ENCODE results near the gene BDKRB1. TPM values are rescaled to one million over a fixed set of nuclear protein-coding genes. Genes with fewer than 3 reads are reported as not detected.

BDKRB1 gene
- total RNA-seq, 1 donor from 2014 or later: not detected

DNA sequence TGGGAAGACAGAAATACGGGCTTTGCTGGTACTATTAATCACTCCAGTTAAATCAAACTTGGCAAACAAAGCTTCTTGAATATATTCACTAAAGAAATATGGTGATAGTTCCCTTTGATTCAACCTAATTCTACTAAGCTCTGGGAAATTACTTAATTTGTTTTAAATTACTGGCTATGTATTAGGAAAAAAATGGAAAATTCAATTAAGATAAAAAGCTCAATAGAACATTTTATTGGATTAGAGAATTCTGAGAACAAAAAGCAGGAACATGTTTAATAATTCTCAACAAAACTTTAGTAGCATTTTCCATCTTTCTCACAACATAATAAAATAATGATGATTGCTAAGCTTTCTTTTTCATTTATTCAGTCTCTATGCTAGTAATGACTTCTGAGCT, 30.2 kb downstream of the BDKRB1 start:
- Histone ChIP-seq H3K27ac (ENCODE audit: low read depth, low read length) (no peak overlapping the region), H3K36me3 (ENCODE audit: control insufficient read depth in 3 of 3, insufficient read depth in 3 of 3, low read length in 3 of 3) (peaks cover 17 to 69% (median 45%) of the 10 kb centered on the region in 3 donors), H3K9ac (ENCODE audit: low read depth in 1 of 3, low read length in 3 of 3) (no peak overlapping the region), H3K4me3 (ENCODE audit: low read length in 3 of 3) (no peak overlapping the region), H3K4me1 (ENCODE audit: control insufficient read depth in 3 of 3, insufficient read depth in 3 of 3, low read length in 3 of 3) (no peaks in the 10 kb centered on the region), H3K27me3 (ENCODE audit: control insufficient read depth in 3 of 3, insufficient read depth in 3 of 3, low read length in 3 of 3) (no peaks in the 10 kb centered on the region), H3K9me3 (ENCODE audit: control insufficient read depth in 3 of 3, low read length in 3 of 3) (no peaks in the 10 kb centered on the region)

DNA sequence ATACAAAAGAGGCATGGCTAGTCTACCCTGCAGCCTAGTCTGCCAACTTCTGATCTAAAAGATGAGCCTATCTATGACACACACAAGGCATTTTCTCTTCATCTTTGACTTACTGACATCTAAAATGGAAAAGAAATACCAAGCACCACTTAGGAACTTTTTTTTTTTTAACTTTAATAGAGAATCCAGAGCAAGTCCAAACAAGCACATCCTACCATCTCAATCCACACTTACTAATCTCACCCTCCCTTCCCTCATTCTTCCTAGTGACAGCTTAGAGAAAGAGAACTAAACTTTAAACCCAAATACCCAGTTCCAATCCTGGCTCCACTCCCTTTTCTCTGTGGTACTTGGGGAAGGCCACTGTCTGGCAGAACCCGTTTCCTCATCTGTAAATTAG, 31.8 kb downstream of the BDKRB1 start:
- no peak overlapping the region for H3K4me3 ChIP-seq (ENCODE audit: low read length in 3 of 3)
- H3K27me3 ChIP-seq (ENCODE audit: control insufficient read depth in 3 of 3, insufficient read depth in 3 of 3, low read length in 3 of 3): no peaks in the 10 kb centered on the region
- peaks cover 17 to 65% (median 42%) of the 10 kb centered on the region in 3 donors for H3K36me3 ChIP-seq (ENCODE audit: control insufficient read depth in 3 of 3, insufficient read depth in 3 of 3, low read length in 3 of 3)
- H3K27ac ChIP-seq (ENCODE audit: low read depth, low read length): no peak overlapping the region
- H3K4me1 ChIP-seq (ENCODE audit: control insufficient read depth in 3 of 3, insufficient read depth in 3 of 3, low read length in 3 of 3): no peaks in the 10 kb centered on the region
- no peak overlapping the region for H3K9ac ChIP-seq (ENCODE audit: low read depth in 1 of 3, low read length in 3 of 3)
- H3K9me3 ChIP-seq (ENCODE audit: control insufficient read depth in 3 of 3, low read length in 3 of 3): no peaks in the 10 kb centered on the region

DNA sequence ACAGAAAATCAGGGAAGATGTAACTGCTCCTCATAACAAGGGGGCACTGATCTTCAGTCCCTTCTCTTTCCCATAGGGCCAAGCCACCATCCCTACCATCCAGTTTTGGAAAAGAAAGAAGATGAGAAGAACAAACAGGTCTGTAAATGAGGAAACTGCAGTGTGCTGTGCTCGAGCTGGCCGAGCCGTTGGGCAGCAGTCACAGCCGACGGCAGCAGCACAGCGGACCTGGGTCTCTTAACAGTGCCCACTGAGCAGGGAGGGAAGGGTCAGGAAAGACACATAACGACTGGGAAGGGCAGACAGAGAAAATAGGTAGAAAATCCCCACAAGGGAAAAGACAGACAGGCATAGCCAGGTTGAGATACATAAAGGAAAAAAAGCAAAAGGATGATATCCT, 38.2 kb downstream of the BDKRB1 start:
- H3K4me1 ChIP-seq (ENCODE audit: control insufficient read depth in 3 of 3, insufficient read depth in 3 of 3, low read length in 3 of 3): no peaks in the 10 kb centered on the region
- H3K27me3 ChIP-seq (ENCODE audit: control insufficient read depth in 3 of 3, insufficient read depth in 3 of 3, low read length in 3 of 3): no peaks in the 10 kb centered on the region
- no peak overlapping the region for H3K4me3 ChIP-seq (ENCODE audit: low read length in 3 of 3)
- H3K9ac ChIP-seq (ENCODE audit: low read depth in 1 of 3, low read length in 3 of 3): no peak overlapping the region
- peaks cover 20 to 39% (median 29%) of the 10 kb centered on the region in 3 donors for H3K36me3 ChIP-seq (ENCODE audit: control insufficient read depth in 3 of 3, insufficient read depth in 3 of 3, low read length in 3 of 3)
- H3K27ac ChIP-seq (ENCODE audit: low read depth, low read length): no peak overlapping the region
- H3K9me3 ChIP-seq (ENCODE audit: control insufficient read depth in 3 of 3, low read length in 3 of 3): no peaks in the 10 kb centered on the region

DNA sequence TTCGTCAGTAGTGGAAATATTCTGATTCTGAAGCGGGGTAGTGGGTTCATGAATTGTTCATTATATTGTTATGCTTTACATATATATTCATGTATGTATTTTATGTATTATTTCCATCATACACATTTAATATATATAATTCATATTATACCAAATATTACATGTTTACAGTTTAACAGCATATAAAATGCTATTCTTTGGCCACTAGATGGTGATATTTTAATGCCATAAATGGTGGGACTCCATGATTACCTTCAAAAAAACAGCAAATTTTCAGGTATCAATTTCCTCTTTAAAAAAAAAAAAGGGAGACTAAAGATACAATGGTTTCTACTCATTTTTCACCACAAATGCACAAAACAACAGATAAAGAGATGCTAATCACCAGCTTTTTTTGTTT, 41.0 kb downstream of the BDKRB1 start:
- Histone ChIP-seq H3K9me3 (ENCODE audit: control insufficient read depth in 3 of 3, low read length in 3 of 3) (no peaks in the 10 kb centered on the region), H3K4me1 (ENCODE audit: control insufficient read depth in 3 of 3, insufficient read depth in 3 of 3, low read length in 3 of 3) (no peaks in the 10 kb centered on the region), H3K9ac (ENCODE audit: low read depth in 1 of 3, low read length in 3 of 3) (no peak overlapping the region), H3K4me3 (ENCODE audit: low read length in 3 of 3) (no peak overlapping the region), H3K27ac (ENCODE audit: low read depth, low read length) (no peak overlapping the region), H3K27me3 (ENCODE audit: control insufficient read depth in 3 of 3, insufficient read depth in 3 of 3, low read length in 3 of 3) (no peaks in the 10 kb centered on the region), H3K36me3 (ENCODE audit: control insufficient read depth in 3 of 3, insufficient read depth in 3 of 3, low read length in 3 of 3) (peaks cover 15 to 28% (median 19%) of the 10 kb centered on the region in 3 donors)

DNA sequence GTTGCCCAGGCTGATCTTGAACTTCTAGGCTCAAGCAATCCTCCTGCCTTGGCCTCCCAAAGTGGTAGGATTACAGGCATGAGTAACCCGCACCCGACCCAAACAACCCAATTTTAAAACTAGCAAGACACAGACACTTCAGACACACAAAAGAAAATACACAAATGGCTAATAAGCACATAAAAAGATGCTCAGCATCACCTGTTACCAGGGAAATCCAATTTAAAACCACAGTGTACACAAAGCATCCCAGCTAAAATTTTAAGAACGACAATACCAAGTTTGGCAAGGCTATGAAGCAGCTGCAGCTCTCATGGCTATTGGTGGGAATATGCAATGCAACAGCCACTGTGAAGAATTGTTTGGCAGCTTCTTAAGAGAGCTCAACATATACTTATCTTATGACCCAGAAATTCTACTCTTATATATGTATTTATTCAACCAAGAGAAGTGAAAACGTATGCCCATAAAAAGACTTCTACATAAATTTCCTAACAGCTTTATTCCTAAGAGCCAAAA, 42.0 kb downstream of the BDKRB1 start:
- peaks cover 17 to 36% (median 27%) of the 10 kb centered on the region in 3 donors for H3K36me3 ChIP-seq (ENCODE audit: control insufficient read depth in 3 of 3, insufficient read depth in 3 of 3, low read length in 3 of 3)
- no peaks in the 10 kb centered on the region for H3K9me3 ChIP-seq (ENCODE audit: control insufficient read depth in 3 of 3, low read length in 3 of 3)
- H3K4me3 ChIP-seq (ENCODE audit: low read length in 3 of 3): no peak overlapping the region
- no peaks in the 10 kb centered on the region for H3K4me1 ChIP-seq (ENCODE audit: control insufficient read depth in 3 of 3, insufficient read depth in 3 of 3, low read length in 3 of 3)
- H3K27ac ChIP-seq (ENCODE audit: low read depth, low read length): no peak overlapping the region
- H3K27me3 ChIP-seq (ENCODE audit: control insufficient read depth in 3 of 3, insufficient read depth in 3 of 3, low read length in 3 of 3): no peaks in the 10 kb centered on the region
- no peak overlapping the region for H3K9ac ChIP-seq (ENCODE audit: low read depth in 1 of 3, low read length in 3 of 3)

DNA sequence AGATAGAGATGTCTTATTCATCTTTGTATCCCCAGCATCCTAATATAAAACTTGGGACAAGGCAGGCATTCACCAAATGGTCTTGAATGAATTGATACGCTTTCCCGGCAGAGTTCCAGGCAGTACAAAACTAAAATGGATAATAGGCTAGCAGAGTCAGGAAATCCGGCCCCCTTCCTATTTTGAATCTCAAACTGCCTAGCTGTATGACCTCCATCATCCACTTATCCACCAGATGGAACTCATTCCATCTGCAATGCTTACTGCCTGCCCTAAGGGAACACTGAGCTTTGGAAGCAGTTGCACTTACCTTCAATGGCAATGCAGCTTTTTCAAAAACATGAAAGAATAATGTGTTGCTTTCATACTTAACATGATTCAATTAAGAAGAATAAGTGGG, 43.4 kb downstream of the BDKRB1 start:
- Histone ChIP-seq H3K9me3 (ENCODE audit: control insufficient read depth in 3 of 3, low read length in 3 of 3) (no peaks in the 10 kb centered on the region), H3K36me3 (ENCODE audit: control insufficient read depth in 3 of 3, insufficient read depth in 3 of 3, low read length in 3 of 3) (peaks cover 25 to 38% (median 34%) of the 10 kb centered on the region in 3 donors), H3K4me1 (ENCODE audit: control insufficient read depth in 3 of 3, insufficient read depth in 3 of 3, low read length in 3 of 3) (no peaks in the 10 kb centered on the region), H3K9ac (ENCODE audit: low read depth in 1 of 3, low read length in 3 of 3) (no peak overlapping the region), H3K27me3 (ENCODE audit: control insufficient read depth in 3 of 3, insufficient read depth in 3 of 3, low read length in 3 of 3) (no peaks in the 10 kb centered on the region), H3K27ac (ENCODE audit: low read depth, low read length) (no peak overlapping the region), H3K4me3 (ENCODE audit: low read length in 3 of 3) (no peak overlapping the region)

DNA sequence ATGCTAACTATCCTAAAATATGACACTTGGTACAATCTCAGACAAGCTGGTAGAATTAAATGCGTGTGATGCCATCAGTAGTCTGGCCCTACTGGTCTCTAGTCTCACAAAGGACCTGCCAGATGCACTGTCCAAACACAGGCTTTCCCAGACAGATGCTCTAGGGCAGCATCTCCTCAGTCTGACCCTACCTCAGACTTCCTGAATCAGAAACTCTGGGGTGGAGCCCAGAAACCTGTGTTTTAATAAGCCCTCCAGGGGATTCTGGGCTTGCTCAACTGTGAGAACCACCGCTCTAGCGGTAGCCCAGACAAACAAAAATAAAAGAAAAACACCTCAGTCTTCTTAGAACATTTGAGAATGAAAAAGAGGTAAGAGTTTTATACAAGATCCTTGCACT, 48.0 kb downstream of the BDKRB1 start:
- H3K9me3 ChIP-seq (ENCODE audit: control insufficient read depth in 3 of 3, low read length in 3 of 3): no peaks in the 10 kb centered on the region
- no peak overlapping the region for H3K4me3 ChIP-seq (ENCODE audit: low read length in 3 of 3)
- no peak overlapping the region for H3K9ac ChIP-seq (ENCODE audit: low read depth in 1 of 3, low read length in 3 of 3)
- H3K27ac ChIP-seq (ENCODE audit: low read depth, low read length): no peak overlapping the region
- H3K36me3 ChIP-seq (ENCODE audit: control insufficient read depth in 3 of 3, insufficient read depth in 3 of 3, low read length in 3 of 3): peaks cover 31 to 66% (median 60%) of the 10 kb centered on the region in 3 donors
- H3K4me1 ChIP-seq (ENCODE audit: control insufficient read depth in 3 of 3, insufficient read depth in 3 of 3, low read length in 3 of 3): no peaks in the 10 kb centered on the region
- no peaks in the 10 kb centered on the region for H3K27me3 ChIP-seq (ENCODE audit: control insufficient read depth in 3 of 3, insufficient read depth in 3 of 3, low read length in 3 of 3)

DNA sequence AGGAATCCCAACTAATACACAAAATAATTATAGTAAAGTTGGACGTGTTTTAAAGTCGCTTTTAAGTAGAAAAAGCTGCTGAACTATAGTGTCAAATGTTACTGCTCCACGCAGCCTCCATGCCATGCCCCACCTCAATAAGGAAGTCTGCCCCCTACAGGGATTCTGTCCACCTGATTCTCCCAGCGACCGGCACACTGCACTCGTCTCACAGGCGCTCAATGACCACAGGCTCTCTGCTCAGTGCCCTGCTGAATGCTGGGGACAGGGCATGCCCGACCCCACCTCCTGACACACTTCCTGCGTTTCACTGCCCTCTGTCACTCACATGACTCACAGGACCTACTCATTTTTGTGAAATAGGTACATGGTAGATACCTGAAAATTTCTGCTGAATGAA, 48.9 kb downstream of the BDKRB1 start:
- peaks cover 40 to 75% (median 68%) of the 10 kb centered on the region in 3 donors for H3K36me3 ChIP-seq (ENCODE audit: control insufficient read depth in 3 of 3, insufficient read depth in 3 of 3, low read length in 3 of 3)
- no peaks in the 10 kb centered on the region for H3K27me3 ChIP-seq (ENCODE audit: control insufficient read depth in 3 of 3, insufficient read depth in 3 of 3, low read length in 3 of 3)
- H3K4me3 ChIP-seq (ENCODE audit: low read length in 3 of 3): no peak overlapping the region
- H3K9ac ChIP-seq (ENCODE audit: low read depth in 1 of 3, low read length in 3 of 3): no peak overlapping the region
- H3K27ac ChIP-seq (ENCODE audit: low read depth, low read length): no peak overlapping the region
- H3K4me1 ChIP-seq (ENCODE audit: control insufficient read depth in 3 of 3, insufficient read depth in 3 of 3, low read length in 3 of 3): no peaks in the 10 kb centered on the region
- no peaks in the 10 kb centered on the region for H3K9me3 ChIP-seq (ENCODE audit: control insufficient read depth in 3 of 3, low read length in 3 of 3)

DNA sequence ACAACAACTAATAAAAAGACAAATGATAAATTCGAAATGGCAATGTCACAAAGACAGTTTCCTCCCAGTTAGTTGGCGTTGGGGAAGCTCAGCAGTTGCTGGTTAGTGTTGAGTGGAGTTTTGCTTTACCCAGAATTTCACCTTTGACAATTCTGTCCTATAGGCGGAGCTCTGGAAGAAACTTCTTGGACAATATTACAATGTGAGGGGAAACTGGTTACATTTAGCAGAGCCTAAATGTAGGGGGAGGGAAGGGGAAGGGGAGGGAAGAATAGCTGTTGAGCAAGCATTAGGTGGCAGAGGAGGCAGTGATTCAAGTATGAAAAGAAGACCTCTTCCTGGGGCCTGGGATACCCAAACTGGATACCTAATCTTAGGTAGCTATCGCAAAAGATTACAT, 51.4 kb downstream of the BDKRB1 start:
- Histone ChIP-seq H3K4me1 (ENCODE audit: control insufficient read depth in 3 of 3, insufficient read depth in 3 of 3, low read length in 3 of 3) (no peaks in the 10 kb centered on the region), H3K27me3 (ENCODE audit: control insufficient read depth in 3 of 3, insufficient read depth in 3 of 3, low read length in 3 of 3) (no peaks in the 10 kb centered on the region), H3K36me3 (ENCODE audit: control insufficient read depth in 3 of 3, insufficient read depth in 3 of 3, low read length in 3 of 3) (peaks cover 45 to 67% (median 67%) of the 10 kb centered on the region in 3 donors), H3K27ac (ENCODE audit: low read depth, low read length) (no peak overlapping the region), H3K4me3 (ENCODE audit: low read length in 3 of 3) (no peak overlapping the region), H3K9ac (ENCODE audit: low read depth in 1 of 3, low read length in 3 of 3) (no peak overlapping the region), H3K9me3 (ENCODE audit: control insufficient read depth in 3 of 3, low read length in 3 of 3) (no peaks in the 10 kb centered on the region)

DNA sequence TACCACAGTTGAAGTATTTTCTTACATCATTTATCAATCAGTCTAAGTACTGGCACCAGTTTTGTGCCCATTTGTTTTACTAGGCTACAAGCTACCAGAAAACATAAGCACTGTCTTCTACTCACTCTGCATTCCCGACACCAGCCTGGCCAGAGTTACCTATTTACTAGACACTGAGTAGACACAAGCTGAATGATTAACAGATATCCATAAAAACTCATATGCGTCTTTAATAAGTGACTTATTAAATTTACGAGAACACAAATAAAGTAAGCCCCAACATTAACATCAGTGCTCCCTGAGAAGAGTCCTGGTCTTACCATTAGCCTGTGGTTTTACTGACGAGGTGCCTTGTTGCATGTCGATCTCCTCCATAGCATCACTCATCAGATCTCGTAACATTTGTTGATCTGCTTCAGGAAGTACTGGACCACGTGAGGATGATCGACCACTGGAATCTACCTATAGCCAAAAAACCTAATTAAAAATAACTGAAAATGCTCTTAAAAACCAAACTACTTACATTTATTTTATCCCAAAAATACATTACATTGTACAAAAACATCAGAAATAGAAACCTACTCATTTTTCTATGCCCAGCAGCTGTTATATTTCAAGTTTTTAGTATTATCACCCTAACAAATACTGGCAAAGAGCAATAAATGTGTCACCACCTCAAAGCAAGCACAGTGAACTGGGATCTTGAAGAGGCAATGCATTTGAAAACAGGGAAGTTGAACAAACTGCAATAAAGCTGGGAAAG, 53.3 kb downstream of the BDKRB1 start:
- no peaks in the 10 kb centered on the region for H3K4me1 ChIP-seq (ENCODE audit: control insufficient read depth in 3 of 3, insufficient read depth in 3 of 3, low read length in 3 of 3)
- no peaks in the 10 kb centered on the region for H3K9me3 ChIP-seq (ENCODE audit: control insufficient read depth in 3 of 3, low read length in 3 of 3)
- H3K27ac ChIP-seq (ENCODE audit: low read depth, low read length): no peak overlapping the region
- H3K9ac ChIP-seq (ENCODE audit: low read depth in 1 of 3, low read length in 3 of 3): no peak overlapping the region
- no peaks in the 10 kb centered on the region for H3K27me3 ChIP-seq (ENCODE audit: control insufficient read depth in 3 of 3, insufficient read depth in 3 of 3, low read length in 3 of 3)
- peaks cover 36 to 58% (median 56%) of the 10 kb centered on the region in 3 donors for H3K36me3 ChIP-seq (ENCODE audit: control insufficient read depth in 3 of 3, insufficient read depth in 3 of 3, low read length in 3 of 3)
- no peak overlapping the region for H3K4me3 ChIP-seq (ENCODE audit: low read length in 3 of 3)

All from skeletal muscle tissue (tissue), 4 donors.